Measurements from ENCODE around the gene MED27. TPM values are rescaled to one million over a fixed set of nuclear protein-coding genes. Genes with fewer than 3 reads are reported as not detected.

Gene MED27
- total and polyA plus RNA-seq, 9 of the 15 experiments (the other 6 are each of a cell fraction or from before 2014, with no cell fraction given) = 24.4 to 91.0 (median 36.1) TPM

DNA sequence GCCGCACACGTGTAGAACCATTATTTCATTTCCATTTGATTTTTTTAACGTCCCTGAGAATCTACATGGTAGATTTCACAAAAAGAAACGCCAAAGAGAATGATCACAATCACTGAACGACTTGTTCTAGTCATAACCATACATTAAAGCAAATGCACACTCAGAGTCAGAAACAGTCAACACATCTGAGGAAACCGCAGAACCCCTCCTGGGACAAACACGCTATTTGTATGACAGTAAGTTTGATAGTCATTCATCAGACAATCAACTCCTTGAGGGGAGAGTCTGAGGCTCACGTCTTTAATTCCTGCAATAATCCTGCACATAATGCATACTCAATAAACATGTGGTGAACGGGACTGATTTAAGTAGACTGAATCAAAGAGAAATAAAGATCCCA, 129.2 kb downstream of the MED27 start (continued):
- TF ChIP-seq, protein P1, sequence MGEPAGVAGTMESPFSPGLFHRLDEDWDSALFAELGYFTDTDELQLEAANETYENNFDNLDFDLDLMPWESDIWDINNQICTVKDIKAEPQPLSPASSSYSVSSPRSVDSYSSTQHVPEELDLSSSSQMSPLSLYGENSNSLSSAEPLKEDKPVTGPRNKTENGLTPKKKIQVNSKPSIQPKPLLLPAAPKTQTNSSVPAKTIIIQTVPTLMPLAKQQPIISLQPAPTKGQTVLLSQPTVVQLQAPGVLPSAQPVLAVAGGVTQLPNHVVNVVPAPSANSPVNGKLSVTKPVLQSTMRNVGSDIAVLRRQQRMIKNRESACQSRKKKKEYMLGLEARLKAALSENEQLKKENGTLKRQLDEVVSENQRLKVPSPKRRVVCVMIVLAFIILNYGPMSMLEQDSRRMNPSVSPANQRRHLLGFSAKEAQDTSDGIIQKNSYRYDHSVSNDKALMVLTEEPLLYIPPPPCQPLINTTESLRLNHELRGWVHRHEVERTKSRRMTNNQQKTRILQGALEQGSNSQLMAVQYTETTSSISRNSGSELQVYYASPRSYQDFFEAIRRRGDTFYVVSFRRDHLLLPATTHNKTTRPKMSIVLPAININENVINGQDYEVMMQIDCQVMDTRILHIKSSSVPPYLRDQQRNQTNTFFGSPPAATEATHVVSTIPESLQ (CRISPR knock-in tag; IDR thresholded peaks at IDR 0.05) = no peak
- no peak for TF ChIP-seq ARID1B (IDR thresholded peaks at IDR 0.05)
- TF ChIP-seq BRD9 (IDR thresholded peaks at IDR 0.05; ENCODE audit: low read depth, partially characterized antibody) = no peak
- TF ChIP-seq ZNF224 (CRISPR knock-in tag; IDR thresholded peaks at IDR 0.05) = no peak

- H3K4me1 ChIP-seq (replicated peaks in 1 of 2; ENCODE audit: control insufficient read depth in 2 of 2, insufficient read depth in 2 of 2, low read length in 2 of 2) = no peaks in the 10 kb centered on the region
- ChIA-PET CTCF (ENCODE audit: low intra/inter-chr PET ratio) (interaction anchor here (0.7 kb wide), 1 partner anchor 471 kb away, joined by 4 read pairs; no protein-coding TSS in a partner anchor), POLR2A (no interaction called here)
- no peak for FAIRE-seq
- H3K9me3 ChIP-seq (replicated peaks; ENCODE audit: control insufficient read depth, insufficient read depth, low read depth, low read length) = no peaks in the 10 kb centered on the region
- H3K9me1 ChIP-seq (ENCODE audit: control insufficient read depth, insufficient read depth, low read length) = no peaks in the 10 kb centered on the region
- no peaks in the 10 kb centered on the region for H3K27me3 ChIP-seq (ENCODE audit: control insufficient read depth in 2 of 2, insufficient read depth in 2 of 2, low read length in 2 of 2)
- H3K27ac ChIP-seq (ENCODE audit: extremely low read depth, low read depth, low read length) = no peak overlapping the region
- H3K4me3 ChIP-seq = no peak overlapping the region
- no peaks in the 10 kb centered on the region; the same call in 2 of the 3 replicates for H3K36me3 ChIP-seq (ENCODE audit: control insufficient read depth, insufficient read depth, low read length)
- 57% methylated on average over 2 of the region's 2 CpGs for WGBS (ENCODE audit: insufficient coverage, low coverage, missing lambda C conversion rate)
- H3K79me2 ChIP-seq (ENCODE audit: control insufficient read depth, insufficient read depth, low read length) = no peaks in the 10 kb centered on the region
- no peak for DNase-seq (ENCODE audit: extremely low read depth in 1 of 4, low spot score in 3 of 4)
- H4K20me1 ChIP-seq (replicated peaks; ENCODE audit: control insufficient read depth, insufficient read depth, low read length) = no peaks in the 10 kb centered on the region
- H3K9ac ChIP-seq (ENCODE audit: insufficient read depth in 1 of 2, low read depth in 2 of 2, low read length in 2 of 2) = no peak overlapping the region
- intact Hi-C loops (cut with micrococcal nuclease) = no loop called here
- in situ Hi-C loops (cut with MboI) = no loop called here
- TF ChIP-seq, protein P2, sequence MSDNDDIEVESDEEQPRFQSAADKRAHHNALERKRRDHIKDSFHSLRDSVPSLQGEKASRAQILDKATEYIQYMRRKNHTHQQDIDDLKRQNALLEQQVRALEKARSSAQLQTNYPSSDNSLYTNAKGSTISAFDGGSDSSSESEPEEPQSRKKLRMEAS (CRISPR knock-in tag; IDR thresholded peaks at IDR 0.05) = no peak
- TF ChIP-seq ZNF197 (CRISPR knock-in tag; IDR thresholded peaks at IDR 0.05; ENCODE audit: low read depth) = no peak
- no peak for TF ChIP-seq ZFP1 (CRISPR knock-in tag; IDR thresholded peaks at IDR 0.05)
- peak; percentile 81 for TF ChIP-seq MEF2D (tag; conservative IDR thresholded peaks at IDR 0.05; ENCODE audit: low read depth)
- no peak overlapping the region for H3K4me2 ChIP-seq (ENCODE audit: insufficient read depth, low read length)
- ATAC-seq = no peak
- BruUV-seq (replicated peaks) = no TSS peak
- H2AFZ ChIP-seq (ENCODE audit: low read depth, low read length) = no peak overlapping the region
Observed at GRCh38 chr9:131946180-131946579, 133.5 kb downstream of the MED27 start.

Data from K562 (cell line).